CD14-positive monocyte (primary cell): ENCODE results near the gene TMEM181. TPM values are rescaled to one million over a fixed set of nuclear protein-coding genes. Genes with fewer than 3 reads are reported as not detected.

ENCODE experiments used
- DNase-seq, 3 donors: peaks; one replicate each; pipeline ENCODE4 v3.0.0-alpha.2; 2011 to 2022
- H2AFZ ChIP-seq: 2 replicates; pipeline ENCODE4 v1.6.0; 2012; ENCODE audit warnings: mild to moderate bottlenecking, low read depth, low read length, inconsistent platforms; ENCODE audit not compliant: insufficient read depth, poor library complexity, severe bottlenecking
- H3K27ac ChIP-seq, 2 donors: 1 replicate in 1 of 2; 2 replicates in 1 of 2; pipeline ENCODE4 v1.5.1; 2012 to 2013; ENCODE audit warnings: low read length in 2 of 2, control low read depth in 1 of 2, inconsistent platforms in 1 of 2, low read depth in 1 of 2, mild to moderate bottlenecking in 1 of 2
- H3K27me3 ChIP-seq, 2 donors: one replicate each; pipeline versions ENCODE4 v1.6.0 to v1.6.1; 2011 to 2013; ENCODE audit warnings: low read length in 2 of 2; ENCODE audit not compliant: control insufficient read depth in 2 of 2, insufficient read depth in 2 of 2
- H3K36me3 ChIP-seq, 2 donors: replicated peaks in 1 of 2; 1 replicate in 1 of 2; 2 replicates in 1 of 2; pipeline versions ENCODE4 v1.5.1 to v1.6.1; 2012 to 2013; ENCODE audit warnings: low read length in 2 of 2, control low read depth in 1 of 2, inconsistent platforms in 1 of 2, mild to moderate bottlenecking in 1 of 2; ENCODE audit not compliant: insufficient read depth in 2 of 2, control insufficient read depth in 1 of 2
- H3K4me1 ChIP-seq, 2 donors: 1 replicate in 1 of 2; 2 replicates in 1 of 2; pipeline versions ENCODE4 v1.5.1 to v1.6.1; 2012 to 2013; ENCODE audit warnings: low read length in 2 of 2, control low read depth in 1 of 2, inconsistent platforms in 1 of 2, mild to moderate bottlenecking in 1 of 2, moderate library complexity in 1 of 2; ENCODE audit not compliant: insufficient read depth in 2 of 2, control insufficient read depth in 1 of 2
- H3K4me2 ChIP-seq: replicated peaks from 2 replicates; pipeline ENCODE3; 2012; ENCODE audit warnings: low read length, moderate library complexity, mild to moderate bottlenecking; ENCODE audit not compliant: poor library complexity, severe bottlenecking; ENCODE audit errors: extremely low read depth
- H3K4me3 ChIP-seq, 3 experiments: fragments of 200-600 bp in 1 of 3; sonication (generic) in 1 of 3; replicated peaks in 1 of 3; 1 replicate in 2 of 3; 2 replicates in 1 of 3; pipeline ENCODE4 v1.5.1; 2011 to 2013; ENCODE audit warnings: low read length in 3 of 3, mild to moderate bottlenecking in 3 of 3, control low read depth in 2 of 3, low read depth in 2 of 3, inconsistent platforms in 1 of 3, moderate library complexity in 1 of 3
- H3K79me2 ChIP-seq: 2 replicates; pipeline ENCODE4 v1.6.0; 2012; ENCODE audit warnings: mild to moderate bottlenecking, control low read depth, inconsistent platforms, low read length, moderate library complexity; ENCODE audit not compliant: insufficient read depth
- H3K9ac ChIP-seq: 2 replicates; pipeline ENCODE4 v1.6.0; 2017; ENCODE audit warnings: low read length, mild to moderate bottlenecking; ENCODE audit not compliant: insufficient read depth, poor library complexity, severe bottlenecking
- H3K9me3 ChIP-seq, 2 donors: replicated peaks in 1 of 2; 1 replicate in 1 of 2; 2 replicates in 1 of 2; pipeline versions ENCODE4 v1.5.1 to v1.6.1; 2012 to 2013; ENCODE audit warnings: low read length in 2 of 2, control low read depth in 1 of 2; ENCODE audit not compliant: control insufficient read depth in 1 of 2, insufficient read depth in 1 of 2
- H4K20me1 ChIP-seq: 2 replicates; pipeline ENCODE4 v1.6.0; 2012; ENCODE audit warnings: mild to moderate bottlenecking, low read length, control low read depth, moderate library complexity; ENCODE audit not compliant: insufficient read depth
- H3K27ac Mint-ChIP-seq, 7 donors: one replicate each; pipeline ENCODE4 v1.8.0; 2020; ENCODE audit warnings: mild to moderate bottlenecking in 7 of 7, mixed read lengths in 7 of 7, moderate library complexity in 6 of 7, inconsistent platforms in 2 of 7
- H3K27me3 Mint-ChIP-seq, 3 donors: one replicate each; pipeline ENCODE4 v1.8.0; 2021 to 2022; ENCODE audit warnings: low read depth in 3 of 3, mild to moderate bottlenecking in 3 of 3, mixed read lengths in 3 of 3, moderate library complexity in 3 of 3, inconsistent platforms in 1 of 3
- H3K36me3 Mint-ChIP-seq, 2 donors: one replicate each; pipeline ENCODE4 v1.8.0; 2020; ENCODE audit warnings: mixed read lengths in 2 of 2, inconsistent platforms in 1 of 2, mild to moderate bottlenecking in 1 of 2
- H3K4me1 Mint-ChIP-seq: one replicate; pipeline ENCODE4 v1.8.0; 2020; ENCODE audit warnings: mild to moderate bottlenecking, mixed read lengths
- H3K4me3 Mint-ChIP-seq, 2 donors: one replicate each; pipeline ENCODE4 v1.8.0; 2020; ENCODE audit warnings: mild to moderate bottlenecking in 2 of 2, mixed read lengths in 2 of 2, moderate library complexity in 1 of 2
- H3K9me3 Mint-ChIP-seq, 7 donors: one replicate each; pipeline ENCODE4 v1.8.0; 2020 to 2022; ENCODE audit warnings: mixed read lengths in 7 of 7, mild to moderate bottlenecking in 6 of 7, moderate library complexity in 6 of 7, inconsistent platforms in 2 of 7
- WGBS: methylation state at CpG from one replicate; pipeline ENCODE4 v1.1.5; 2013; ENCODE audit warnings: missing lambda C conversion rate; ENCODE audit not compliant: insufficient coverage; 5-methylcytosine and 5-hydroxymethylcytosine counted together
- intact Hi-C, 2 donors: fragments of 100-400 bp; cut with micrococcal nuclease; formaldehyde crosslinking; loops; one replicate each; pipeline versions ENCODE4 v1.15.0 to v1.15.1; 2023
- polyA plus RNA-seq, 3 donors: library from polyadenylated mRNA; depleted of rRNA in 1 of 3; unstranded in 2 of 3; stranded (reverse) in 1 of 3; fragments of 300-500 nt in 2 of 3; fragments of >200 nt in 1 of 3; fragmentation: Illumina TruSeq in 2 of 3; gene quantifications; 1 replicate in 2 of 3; 2 replicates in 1 of 3; pipeline ENCODE4 v1.2.3, GENCODE V29; 2012 to 2021
- TF ChIP-seq, protein P1 (sequence below): fragments of 200-600 bp; IDR thresholded peaks from one replicate; pipeline ENCODE4 v1.8.0; 2022; ENCODE audit warnings: antibody characterized with exemption, mild to moderate bottlenecking

Gene TMEM181
- polyA plus RNA-seq, 3 donors, result 2.4 to 6.8 (median 2.6) TPM

DNA sequence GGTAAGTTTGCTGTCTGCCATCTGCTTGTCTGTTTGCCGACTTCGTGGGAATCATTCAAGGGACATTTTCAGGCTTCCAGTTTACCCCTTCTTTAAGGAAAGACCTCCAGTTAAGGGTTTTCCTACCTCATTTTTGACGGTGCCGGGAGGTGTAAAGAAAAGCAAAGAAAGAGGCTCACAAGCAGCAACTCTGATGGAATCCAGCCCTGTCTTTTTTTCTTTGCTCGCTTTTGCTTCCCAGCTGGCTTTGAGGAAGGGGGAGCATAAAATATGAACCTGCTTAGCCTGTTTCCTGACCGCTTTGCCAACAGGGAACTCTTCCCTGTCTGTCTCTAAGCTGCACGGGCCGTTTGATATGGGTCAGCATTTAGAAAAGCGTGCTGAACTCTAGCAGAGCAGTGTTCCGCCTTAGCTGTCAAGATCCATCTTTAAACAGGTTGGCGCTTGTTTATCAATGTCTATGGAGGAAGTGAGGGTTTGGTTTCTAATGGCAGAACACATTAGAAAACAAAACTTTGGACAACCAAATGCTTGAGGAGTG lies 103.8 kb downstream of the TMEM181 start:
- Histone ChIP-seq H4K20me1 (no peaks in the 10 kb centered on the region), H3K36me3 (no peaks in the 10 kb centered on the region), H3K4me2 (peak overlapping the region; percentile 84), H3K4me3 (peak overlapping the region; percentile 18 to 73 (median 21)), H3K4me1 (peaks cover 82 to 92% of the 10 kb centered on the region in 2 donors), H2AFZ (peak overlapping the region; percentile 66), H3K9me3 (no peaks in the 10 kb centered on the region), H3K27ac (peak overlapping the region; percentile 73 to 76), H3K79me2 (peaks cover 20% of the 10 kb centered on the region), H3K27me3 (no peaks in the 10 kb centered on the region), H3K9ac (peak overlapping the region; percentile 45)
- Mint-ChIP-seq H3K27me3 (peaks cover 0 to 4% (median 3%) of the 10 kb centered on the region in 3 donors), H3K27ac (peak overlapping the region; percentile 86 to 96 (median 94)), H3K9me3 (no peaks in the 10 kb centered on the region), H3K4me1 (peaks cover 89% of the 10 kb centered on the region), H3K36me3 (peaks cover 16 to 18% of the 10 kb centered on the region in 2 donors), H3K4me3 (peak overlapping the region; percentile 80 to 92)
- 60% methylated on average over 5 of the region's 11 CpGs for WGBS
- TF ChIP-seq, protein P1, sequence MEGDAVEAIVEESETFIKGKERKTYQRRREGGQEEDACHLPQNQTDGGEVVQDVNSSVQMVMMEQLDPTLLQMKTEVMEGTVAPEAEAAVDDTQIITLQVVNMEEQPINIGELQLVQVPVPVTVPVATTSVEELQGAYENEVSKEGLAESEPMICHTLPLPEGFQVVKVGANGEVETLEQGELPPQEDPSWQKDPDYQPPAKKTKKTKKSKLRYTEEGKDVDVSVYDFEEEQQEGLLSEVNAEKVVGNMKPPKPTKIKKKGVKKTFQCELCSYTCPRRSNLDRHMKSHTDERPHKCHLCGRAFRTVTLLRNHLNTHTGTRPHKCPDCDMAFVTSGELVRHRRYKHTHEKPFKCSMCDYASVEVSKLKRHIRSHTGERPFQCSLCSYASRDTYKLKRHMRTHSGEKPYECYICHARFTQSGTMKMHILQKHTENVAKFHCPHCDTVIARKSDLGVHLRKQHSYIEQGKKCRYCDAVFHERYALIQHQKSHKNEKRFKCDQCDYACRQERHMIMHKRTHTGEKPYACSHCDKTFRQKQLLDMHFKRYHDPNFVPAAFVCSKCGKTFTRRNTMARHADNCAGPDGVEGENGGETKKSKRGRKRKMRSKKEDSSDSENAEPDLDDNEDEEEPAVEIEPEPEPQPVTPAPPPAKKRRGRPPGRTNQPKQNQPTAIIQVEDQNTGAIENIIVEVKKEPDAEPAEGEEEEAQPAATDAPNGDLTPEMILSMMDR, result no peak
- DNase-seq, result no peak
- intact Hi-C loops, result loop anchor here in 1 of 2 donors (10.0 kb wide), 1 partner anchor 449 kb away; no protein-coding TSS in a partner anchor

DNA sequence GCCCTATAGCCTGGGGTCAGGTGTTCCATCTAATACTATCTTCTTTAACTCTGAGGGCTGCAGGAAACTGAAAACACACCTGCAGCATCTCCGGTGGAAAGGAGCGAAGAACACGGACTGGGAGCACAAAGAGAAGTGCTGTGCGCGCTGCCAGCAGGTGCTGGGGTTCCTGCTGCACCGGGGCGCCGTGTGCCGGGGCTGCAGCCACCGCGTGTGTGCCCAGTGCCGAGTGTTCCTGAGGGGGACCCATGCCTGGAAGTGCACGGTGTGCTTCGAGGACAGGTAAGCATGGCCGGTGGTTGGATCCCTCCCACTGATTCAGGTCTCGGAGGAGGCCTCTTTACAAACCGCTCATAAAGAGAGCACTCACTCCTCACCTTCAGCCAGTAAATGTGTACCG lies 105.4 kb downstream of the TMEM181 start:
- Histone ChIP-seq H2AFZ (no peak overlapping the region), H3K9me3 (no peaks in the 10 kb centered on the region), H3K27me3 (no peaks in the 10 kb centered on the region), H3K4me1 (peaks cover 93 to 98% of the 10 kb centered on the region in 2 donors), H3K4me2 (peak overlapping the region; percentile 84), H3K4me3 (peak overlapping the region in 1 of 3 experiments; percentile 73), H3K36me3 (no peaks in the 10 kb centered on the region), H3K27ac (peak overlapping the region; percentile 91 to 94), H3K9ac (no peak overlapping the region), H3K79me2 (peaks cover 20% of the 10 kb centered on the region), H4K20me1 (no peaks in the 10 kb centered on the region)
- Mint-ChIP-seq H3K9me3 (no peaks in the 10 kb centered on the region), H3K4me1 (peaks cover 94% of the 10 kb centered on the region), H3K4me3 (no peak overlapping the region), H3K27ac (peak overlapping the region; percentile 26 to 100 (median 97)), H3K36me3 (peaks cover 27 to 31% of the 10 kb centered on the region in 2 donors), H3K27me3 (peaks cover 0 to 4% (median 3%) of the 10 kb centered on the region in 3 donors)
- WGBS, result 95% methylated on average over 8 of the region's 18 CpGs
- no peak for DNase-seq
- TF ChIP-seq, protein P1, result no peak
- intact Hi-C loops, result loop anchor here in 1 of 2 donors (10.0 kb wide), 1 partner anchor 451 kb away; no protein-coding TSS in a partner anchor
